ENCODE data around the gene MAP4K2. TPM values are rescaled to one million over a fixed set of nuclear protein-coding genes. Genes with fewer than 3 reads are reported as not detected.

Gene MAP4K2
- total RNA-seq, 1 experiment from 2014 or later = 24.5 TPM

DNA sequence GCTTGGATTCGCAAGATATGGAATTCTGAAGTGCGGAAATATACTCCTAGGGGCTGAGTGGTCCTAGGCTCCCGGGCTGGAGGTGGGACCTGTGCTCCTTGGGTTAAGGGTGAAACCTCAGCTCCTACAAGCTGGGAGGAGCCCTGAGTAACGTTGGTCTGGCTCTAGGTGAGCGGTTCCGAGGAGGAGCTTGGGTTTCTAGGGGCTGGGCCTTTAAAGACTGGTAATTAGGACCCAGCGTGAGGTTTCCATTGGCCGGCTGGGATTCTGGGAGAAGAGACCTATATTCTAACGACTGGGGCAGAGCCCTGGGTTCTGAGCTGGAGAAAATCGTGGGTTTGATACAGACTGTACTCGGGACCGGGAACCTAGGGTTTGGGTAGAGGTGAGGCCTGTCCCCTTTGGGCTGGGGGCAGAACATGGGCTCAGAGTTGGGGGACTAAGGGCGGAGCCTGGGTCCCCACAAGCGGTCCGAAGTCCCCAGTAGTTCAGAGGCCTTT lies 882 bp upstream of the MAP4K2 start (continued):
- TF ChIP-seq ERG (CRISPR knock-in tag; IDR thresholded peaks at IDR 0.05) (no peak), ELF4 (CRISPR knock-in tag; IDR thresholded peaks at IDR 0.05; ENCODE audit: low read depth) (no peak)

DNA sequence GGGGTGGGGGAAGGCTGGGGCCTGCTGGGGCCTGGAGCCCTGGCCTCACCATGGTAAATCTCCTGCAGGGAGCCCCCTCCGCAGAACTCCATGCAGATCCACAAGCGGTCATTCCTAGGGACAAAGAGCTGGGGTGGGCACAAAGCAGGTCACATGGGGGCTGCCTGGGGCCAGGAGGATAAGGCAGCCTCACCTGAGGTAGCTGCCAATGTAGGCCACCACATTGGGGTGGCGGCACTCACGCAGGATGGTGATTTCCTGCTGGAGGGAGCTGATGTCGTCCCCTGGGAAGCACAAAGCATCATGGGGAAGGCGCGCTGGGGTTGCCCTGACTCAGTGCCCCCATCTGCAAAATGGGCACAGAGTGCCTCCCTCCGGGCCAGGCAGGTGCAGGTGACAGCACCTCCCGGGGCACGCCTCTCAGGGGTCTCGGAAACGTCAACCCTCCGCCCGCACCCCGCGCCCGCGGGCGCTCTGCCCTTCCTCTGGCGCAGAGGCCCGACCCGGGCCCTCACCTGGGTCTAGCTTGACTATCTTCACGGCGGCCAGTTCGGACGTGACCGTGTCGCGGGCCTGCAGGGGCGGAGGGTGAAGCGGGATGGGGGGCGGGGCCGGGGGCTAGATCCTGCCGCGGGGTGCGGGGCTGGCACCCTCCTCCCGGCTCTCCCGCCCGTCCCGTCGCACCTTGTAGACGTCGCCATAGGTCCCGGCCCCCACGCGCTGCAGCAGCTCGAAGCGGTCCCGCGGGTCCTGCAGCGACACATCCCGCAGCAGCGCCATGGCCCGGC lies 450 bp downstream of the MAP4K2 start:
- POLR2A ChIA-PET = interaction anchor here (2.3 kb wide), 1 partner anchor 24 kb away, joined by 17 read pairs; the partner anchor contains the start of gene SF1
- Mint-ChIP-seq H3K4me1 (peaks cover 11% of the 10 kb centered on the region), H3K36me3 (peaks cover 12% of the 10 kb centered on the region; the same call in 1 of the 2 replicates), H3K9me3 (no peaks in the 10 kb centered on the region), H3K27ac (no peak overlapping the region), H3K27me3 (ENCODE audit: low read depth) (no peaks in the 10 kb centered on the region), H3K4me3 (peak overlapping the region; percentile 63)
- ATAC-seq (no peak; the same call in 1 of the 2 replicates), DNase-seq (ENCODE audit: low spot score) (peak; percentile 25)
- CTCF ChIA-PET = interaction anchor here (0.6 to 3.7 kb wide), 15 partner anchors 8 to 527 kb away, joined by 3 to 33 read pairs (median 5); partner anchors contain the start of genes CDC42BPG, PPP2R5B, RASGRP2 and SF1
- TF ChIP-seq SP1 (CRISPR knock-in tag; conservative IDR thresholded peaks at IDR 0.05) (peak; percentile 53; the same call in 1 of the 2 replicates), ZNF121 (CRISPR knock-in tag; IDR thresholded peaks at IDR 0.05) (0 out of 2 replicates have a peak, but pooled peaks have one; percentile 18), IRF2 (CRISPR knock-in tag; IDR thresholded peaks at IDR 0.05; ENCODE audit: borderline replicate concordance, low read depth) (no peak), USF1 (CRISPR knock-in tag; IDR thresholded peaks at IDR 0.05) (no peak), TP53 (CRISPR knock-in tag; IDR thresholded peaks at IDR 0.05) (0 out of 2 replicates have a peak, but pooled peaks have one; percentile 30), ZNF396 (CRISPR knock-in tag; IDR thresholded peaks at IDR 0.05; ENCODE audit: borderline replicate concordance) (no peak), ZNF317 (CRISPR knock-in tag; IDR thresholded peaks at IDR 0.05; ENCODE audit: borderline replicate concordance, low read depth) (no peak), IRF1 (CRISPR knock-in tag; IDR thresholded peaks at IDR 0.05) (no peak), ARID4B (CRISPR knock-in tag; IDR thresholded peaks at IDR 0.05; ENCODE audit: borderline replicate concordance) (no peak), HMGA2 (CRISPR knock-in tag; IDR thresholded peaks at IDR 0.05) (no peak), EMX1 (CRISPR knock-in tag; IDR thresholded peaks at IDR 0.05) (no peak), FOXK1 (CRISPR knock-in tag; IDR thresholded peaks at IDR 0.05) (no peak)
- TF ChIP-seq, protein P1, sequence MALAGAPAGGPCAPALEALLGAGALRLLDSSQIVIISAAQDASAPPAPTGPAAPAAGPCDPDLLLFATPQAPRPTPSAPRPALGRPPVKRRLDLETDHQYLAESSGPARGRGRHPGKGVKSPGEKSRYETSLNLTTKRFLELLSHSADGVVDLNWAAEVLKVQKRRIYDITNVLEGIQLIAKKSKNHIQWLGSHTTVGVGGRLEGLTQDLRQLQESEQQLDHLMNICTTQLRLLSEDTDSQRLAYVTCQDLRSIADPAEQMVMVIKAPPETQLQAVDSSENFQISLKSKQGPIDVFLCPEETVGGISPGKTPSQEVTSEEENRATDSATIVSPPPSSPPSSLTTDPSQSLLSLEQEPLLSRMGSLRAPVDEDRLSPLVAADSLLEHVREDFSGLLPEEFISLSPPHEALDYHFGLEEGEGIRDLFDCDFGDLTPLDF (CRISPR knock-in tag; IDR thresholded peaks at IDR 0.05) = no peak
- TF ChIP-seq, protein P2, sequence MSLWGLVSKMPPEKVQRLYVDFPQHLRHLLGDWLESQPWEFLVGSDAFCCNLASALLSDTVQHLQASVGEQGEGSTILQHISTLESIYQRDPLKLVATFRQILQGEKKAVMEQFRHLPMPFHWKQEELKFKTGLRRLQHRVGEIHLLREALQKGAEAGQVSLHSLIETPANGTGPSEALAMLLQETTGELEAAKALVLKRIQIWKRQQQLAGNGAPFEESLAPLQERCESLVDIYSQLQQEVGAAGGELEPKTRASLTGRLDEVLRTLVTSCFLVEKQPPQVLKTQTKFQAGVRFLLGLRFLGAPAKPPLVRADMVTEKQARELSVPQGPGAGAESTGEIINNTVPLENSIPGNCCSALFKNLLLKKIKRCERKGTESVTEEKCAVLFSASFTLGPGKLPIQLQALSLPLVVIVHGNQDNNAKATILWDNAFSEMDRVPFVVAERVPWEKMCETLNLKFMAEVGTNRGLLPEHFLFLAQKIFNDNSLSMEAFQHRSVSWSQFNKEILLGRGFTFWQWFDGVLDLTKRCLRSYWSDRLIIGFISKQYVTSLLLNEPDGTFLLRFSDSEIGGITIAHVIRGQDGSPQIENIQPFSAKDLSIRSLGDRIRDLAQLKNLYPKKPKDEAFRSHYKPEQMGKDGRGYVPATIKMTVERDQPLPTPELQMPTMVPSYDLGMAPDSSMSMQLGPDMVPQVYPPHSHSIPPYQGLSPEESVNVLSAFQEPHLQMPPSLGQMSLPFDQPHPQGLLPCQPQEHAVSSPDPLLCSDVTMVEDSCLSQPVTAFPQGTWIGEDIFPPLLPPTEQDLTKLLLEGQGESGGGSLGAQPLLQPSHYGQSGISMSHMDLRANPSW (CRISPR knock-in tag; conservative IDR thresholded peaks at IDR 0.05; ENCODE audit: low read depth) = no peak
- TF ChIP-seq, protein P3, sequence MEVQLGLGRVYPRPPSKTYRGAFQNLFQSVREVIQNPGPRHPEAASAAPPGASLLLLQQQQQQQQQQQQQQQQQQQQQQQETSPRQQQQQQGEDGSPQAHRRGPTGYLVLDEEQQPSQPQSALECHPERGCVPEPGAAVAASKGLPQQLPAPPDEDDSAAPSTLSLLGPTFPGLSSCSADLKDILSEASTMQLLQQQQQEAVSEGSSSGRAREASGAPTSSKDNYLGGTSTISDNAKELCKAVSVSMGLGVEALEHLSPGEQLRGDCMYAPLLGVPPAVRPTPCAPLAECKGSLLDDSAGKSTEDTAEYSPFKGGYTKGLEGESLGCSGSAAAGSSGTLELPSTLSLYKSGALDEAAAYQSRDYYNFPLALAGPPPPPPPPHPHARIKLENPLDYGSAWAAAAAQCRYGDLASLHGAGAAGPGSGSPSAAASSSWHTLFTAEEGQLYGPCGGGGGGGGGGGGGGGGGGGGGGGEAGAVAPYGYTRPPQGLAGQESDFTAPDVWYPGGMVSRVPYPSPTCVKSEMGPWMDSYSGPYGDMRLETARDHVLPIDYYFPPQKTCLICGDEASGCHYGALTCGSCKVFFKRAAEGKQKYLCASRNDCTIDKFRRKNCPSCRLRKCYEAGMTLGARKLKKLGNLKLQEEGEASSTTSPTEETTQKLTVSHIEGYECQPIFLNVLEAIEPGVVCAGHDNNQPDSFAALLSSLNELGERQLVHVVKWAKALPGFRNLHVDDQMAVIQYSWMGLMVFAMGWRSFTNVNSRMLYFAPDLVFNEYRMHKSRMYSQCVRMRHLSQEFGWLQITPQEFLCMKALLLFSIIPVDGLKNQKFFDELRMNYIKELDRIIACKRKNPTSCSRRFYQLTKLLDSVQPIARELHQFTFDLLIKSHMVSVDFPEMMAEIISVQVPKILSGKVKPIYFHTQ (CRISPR knock-in tag; IDR thresholded peaks at IDR 0.05) = no peak
- TF ChIP-seq, protein P4, sequence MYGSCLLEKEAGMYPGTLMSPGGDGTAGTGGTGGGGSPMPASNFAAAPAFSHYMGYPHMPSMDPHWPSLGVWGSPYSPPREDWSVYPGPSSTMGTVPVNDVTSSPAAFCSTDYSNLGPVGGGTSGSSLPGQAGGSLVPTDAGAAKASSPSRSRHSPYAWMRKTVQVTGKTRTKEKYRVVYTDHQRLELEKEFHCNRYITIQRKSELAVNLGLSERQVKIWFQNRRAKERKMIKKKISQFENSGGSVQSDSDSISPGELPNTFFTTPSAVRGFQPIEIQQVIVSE (CRISPR knock-in tag; IDR thresholded peaks at IDR 0.05; ENCODE audit: borderline replicate concordance) = no peak
